RWPE1 (cell line): ENCODE measurements around the gene ZNF644.

Source experiments
- CTCF ChIA-PET: fragments of 350-600 bp; sonication (Branson Sonifier 250); formaldehyde crosslinking; extraction: SDS; loops from one replicate; lab custom pipeline; 2021; lab: Yijun Ruan, JAX
- POLR2A ChIA-PET: fragments of 400-600 bp; formaldehyde crosslinking; extraction: SDS; loops from one replicate; lab custom pipeline; 2020; ENCODE audit warnings: antibody characterized with exemption; ENCODE audit not compliant: low non-redundant PET; lab: Yijun Ruan, JAX
- DNase-seq: peaks from one replicate; pipeline ENCODE4 v3.0.0; 2012; ENCODE audit warnings: low spot score
- H3K27ac ChIP-seq: fragments of 450-650 bp; 2 replicates; pipeline ENCODE4 v1.5.1; 2017
- TF ChIP-seq, protein P1 (sequence below): fragments of 450-650 bp; conservative IDR thresholded peaks from 2 replicates; pipeline ENCODE4 v1.5.1; 2017; ENCODE audit warnings: low read depth, mild to moderate bottlenecking

The ZNF644 gene

DNA sequence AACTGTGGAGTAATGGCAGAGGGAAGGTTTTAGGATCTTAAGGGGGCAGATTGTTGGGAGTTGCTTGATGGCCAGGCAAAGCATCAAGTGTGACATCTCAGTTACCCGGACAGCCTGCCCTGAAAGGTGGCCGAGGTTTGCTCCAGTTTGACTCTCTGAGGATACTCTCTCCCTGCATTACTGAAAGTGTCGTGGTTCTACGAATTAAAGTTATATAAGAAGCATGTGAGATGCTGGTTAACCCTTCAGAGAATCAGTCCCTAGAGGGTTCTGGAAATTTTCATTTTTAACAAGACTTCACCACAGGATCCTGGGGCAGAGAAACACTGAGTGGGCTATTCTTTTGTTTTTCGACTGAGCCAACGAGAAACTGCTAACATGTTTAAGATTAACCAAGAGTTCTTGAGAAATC lies 689 bp upstream of the ZNF644 start:
- TF ChIP-seq, protein P1, sequence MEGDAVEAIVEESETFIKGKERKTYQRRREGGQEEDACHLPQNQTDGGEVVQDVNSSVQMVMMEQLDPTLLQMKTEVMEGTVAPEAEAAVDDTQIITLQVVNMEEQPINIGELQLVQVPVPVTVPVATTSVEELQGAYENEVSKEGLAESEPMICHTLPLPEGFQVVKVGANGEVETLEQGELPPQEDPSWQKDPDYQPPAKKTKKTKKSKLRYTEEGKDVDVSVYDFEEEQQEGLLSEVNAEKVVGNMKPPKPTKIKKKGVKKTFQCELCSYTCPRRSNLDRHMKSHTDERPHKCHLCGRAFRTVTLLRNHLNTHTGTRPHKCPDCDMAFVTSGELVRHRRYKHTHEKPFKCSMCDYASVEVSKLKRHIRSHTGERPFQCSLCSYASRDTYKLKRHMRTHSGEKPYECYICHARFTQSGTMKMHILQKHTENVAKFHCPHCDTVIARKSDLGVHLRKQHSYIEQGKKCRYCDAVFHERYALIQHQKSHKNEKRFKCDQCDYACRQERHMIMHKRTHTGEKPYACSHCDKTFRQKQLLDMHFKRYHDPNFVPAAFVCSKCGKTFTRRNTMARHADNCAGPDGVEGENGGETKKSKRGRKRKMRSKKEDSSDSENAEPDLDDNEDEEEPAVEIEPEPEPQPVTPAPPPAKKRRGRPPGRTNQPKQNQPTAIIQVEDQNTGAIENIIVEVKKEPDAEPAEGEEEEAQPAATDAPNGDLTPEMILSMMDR: no peak
- no peak for DNase-seq
- POLR2A ChIA-PET: interaction anchor here (0.5 kb wide), 1 partner anchor 202 kb away, joined by 3 read pairs; no protein-coding TSS in a partner anchor
- CTCF ChIA-PET: interaction anchor here (0.6 to 1.0 kb wide), 3 partner anchors 14 to 1403 kb away, joined by 3 to 4 read pairs (median 3); no protein-coding TSS in a partner anchor
- H3K27ac ChIP-seq: peak overlapping the region; percentile 97

DNA sequence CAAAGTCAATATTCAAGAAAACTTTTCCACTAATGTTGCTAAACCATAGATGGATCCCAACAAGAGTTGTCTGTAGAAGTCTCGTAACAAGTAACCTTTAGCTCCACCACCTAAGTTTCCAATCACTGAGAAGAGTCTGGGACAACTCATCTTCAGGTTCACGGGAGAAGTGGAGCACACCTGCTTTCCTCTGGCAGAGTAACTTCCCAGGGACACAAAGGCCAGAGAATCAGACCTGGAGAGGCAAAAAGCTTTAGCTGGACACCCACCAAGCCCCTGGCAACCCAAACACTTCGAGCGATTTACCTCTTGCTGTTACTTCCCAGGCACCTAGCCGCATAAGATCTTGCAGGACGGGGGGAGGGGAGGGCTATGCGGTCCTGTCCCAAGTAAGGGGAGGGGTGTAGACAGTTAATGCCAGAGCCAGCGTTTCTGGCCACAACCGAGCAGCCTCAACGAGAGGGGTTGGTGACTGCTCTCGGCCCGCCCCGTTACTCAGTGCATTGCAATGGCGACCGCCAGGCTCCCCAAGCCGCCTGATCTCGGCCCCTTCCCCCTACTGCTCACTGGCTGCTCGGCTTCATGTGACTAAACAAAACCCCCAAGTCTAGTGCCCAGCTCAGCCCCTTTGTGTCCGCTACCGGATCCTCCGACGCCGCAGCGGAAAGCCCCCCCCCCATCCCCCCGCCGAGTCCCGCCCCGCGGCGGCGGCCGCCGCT lies 709 bp downstream of the ZNF644 start:
- POLR2A ChIA-PET: interaction anchor here (0.6 kb wide), 1 partner anchor 38 kb away, joined by 6 read pairs; no protein-coding TSS in a partner anchor
- CTCF ChIA-PET: interaction anchor here (0.6 kb wide), 1 partner anchor 145 kb away, joined by 3 read pairs; no protein-coding TSS in a partner anchor
- peak overlapping the region; percentile 97 for H3K27ac ChIP-seq
- TF ChIP-seq, protein P1: no peak
- DNase-seq: peak; percentile 54

DNA sequence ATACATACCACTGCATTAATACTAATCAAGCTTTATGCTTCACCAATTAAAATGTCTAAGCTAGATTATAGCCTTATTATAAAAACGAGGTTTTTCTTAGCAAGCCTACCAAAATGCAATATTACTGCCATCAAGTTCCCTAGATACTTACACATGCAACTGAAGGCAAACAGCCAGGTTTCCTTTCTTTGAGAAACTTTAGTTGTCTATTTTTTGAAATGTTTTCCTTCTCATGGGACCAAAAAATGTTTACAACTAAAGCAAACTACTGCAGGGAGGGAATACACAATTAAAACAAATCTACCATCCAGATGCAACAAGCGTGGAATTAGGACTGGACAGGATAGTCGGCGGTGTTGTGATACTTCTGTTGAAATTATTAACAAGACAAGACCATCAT lies 1.3 kb downstream of the ZNF644 start:
- H3K27ac ChIP-seq: no peak overlapping the region
- ChIA-PET CTCF (no interaction called here), POLR2A (no interaction called here)
- TF ChIP-seq, protein P1: no peak
- no peak for DNase-seq

DNA sequence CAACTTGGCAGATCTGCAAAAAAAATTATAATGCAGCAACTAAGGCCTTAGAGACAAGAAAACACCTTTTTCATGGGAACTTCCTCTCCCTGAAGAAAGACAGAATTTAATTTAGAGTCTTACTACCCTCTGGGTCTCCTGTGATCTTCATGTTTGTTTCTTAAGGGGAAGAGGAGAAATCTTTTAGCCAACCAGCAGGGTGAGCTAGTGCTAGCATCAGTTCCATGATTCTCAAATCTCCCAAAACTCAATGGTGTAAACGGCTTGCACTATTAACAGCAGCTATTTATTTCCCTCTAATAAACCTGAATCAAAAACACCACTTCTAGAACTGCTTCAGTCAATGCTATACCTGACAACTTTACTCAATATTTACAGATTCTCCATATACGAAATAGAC lies 3.8 kb downstream of the ZNF644 start:
- TF ChIP-seq, protein P1: no peak
- no peak for DNase-seq
- CTCF ChIA-PET: interaction anchor here (0.6 kb wide), 1 partner anchor 1157 kb away, joined by 6 read pairs; no protein-coding TSS in a partner anchor
- no peak overlapping the region for H3K27ac ChIP-seq
- POLR2A ChIA-PET: no interaction called here

DNA sequence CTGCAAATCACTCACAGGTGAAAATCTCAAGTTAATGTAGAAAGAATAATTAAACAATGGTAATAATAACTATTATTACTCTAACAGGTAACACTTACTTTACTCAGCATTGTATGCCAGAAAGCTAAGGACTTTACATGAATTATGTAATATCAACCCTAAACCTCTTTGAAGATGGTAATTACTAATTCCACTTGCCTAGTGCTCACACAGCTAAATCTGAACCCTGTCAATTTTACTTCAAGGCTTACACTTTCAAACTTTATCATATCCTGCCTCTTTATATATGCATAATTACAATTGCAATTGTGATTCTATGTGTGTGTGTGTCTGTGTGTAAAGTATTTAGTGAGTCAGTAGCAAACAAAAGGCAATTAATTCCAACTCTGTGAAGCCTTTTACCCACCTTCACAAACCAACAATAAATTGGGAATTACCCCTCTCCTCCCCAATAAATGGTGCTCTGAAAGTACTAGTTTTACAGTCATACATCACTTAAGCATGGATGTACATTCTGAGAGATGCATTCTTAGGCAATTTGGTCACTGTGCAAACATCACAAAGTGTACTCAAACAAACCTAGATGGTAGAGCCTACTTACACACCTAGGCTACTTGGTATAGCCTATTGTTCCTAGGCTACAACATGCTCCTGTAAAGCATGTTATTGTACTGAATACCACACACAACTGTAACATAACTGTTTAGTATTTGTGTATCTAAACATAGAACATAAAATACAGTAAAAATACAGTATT lies 5.9 kb downstream of the ZNF644 start:
- TF ChIP-seq, protein P1: no peak
- ChIA-PET CTCF (interaction anchor here (0.6 to 0.7 kb wide), 2 partner anchors 35 to 145 kb away, joined by 3 to 5 read pairs; no protein-coding TSS in a partner anchor), POLR2A (no interaction called here)
- peak; percentile 20 for DNase-seq
- H3K27ac ChIP-seq: no peak overlapping the region

DNA sequence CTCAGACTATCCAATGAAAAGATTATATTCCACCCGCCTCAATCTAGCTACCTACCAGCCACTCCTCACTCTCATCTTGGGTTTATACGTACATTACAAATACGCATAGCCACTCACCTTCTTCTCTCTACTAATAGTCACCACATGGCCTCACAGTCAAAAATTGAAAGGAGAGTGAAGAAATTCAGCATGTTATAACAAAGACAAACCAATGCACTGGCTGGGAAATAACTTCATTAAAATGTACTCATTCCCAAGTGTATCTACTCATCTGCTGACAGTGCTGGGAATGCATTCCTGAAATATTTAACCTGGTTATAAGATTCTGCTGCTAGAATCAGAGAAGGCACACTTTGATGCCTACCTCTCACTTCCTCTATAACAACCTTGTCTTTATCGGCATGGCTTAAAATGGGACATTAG lies 6.5 kb downstream of the ZNF644 start:
- no peak overlapping the region for H3K27ac ChIP-seq
- DNase-seq: peak; percentile 38
- ChIA-PET CTCF (no interaction called here), POLR2A (no interaction called here)
- TF ChIP-seq, protein P1: no peak
